ENCODE data around the gene RDH8. TPM values are rescaled to one million over a fixed set of nuclear protein-coding genes. Genes with fewer than 3 reads are reported as not detected.

Gene RDH8
- total and polyA plus RNA-seq, 2 of the 8 experiments (the other 6 are each of a cell fraction or from before 2014, with no cell fraction given), result 0.38 TPM; not detected in 1

GRCh38 chr19:10043286-10043927 lies 30.1 kb downstream of the RDH8 start:
- H4K20me1 ChIP-seq (replicated peaks in 1 of 2; ENCODE audit: control insufficient read depth in 1 of 2, insufficient read depth in 2 of 2, low read length in 2 of 2), result no peaks in the 10 kb centered on the region
- H3K27ac ChIP-seq (ENCODE audit: low read depth, low read length), result no peak overlapping the region
- H3K79me2 ChIP-seq (ENCODE audit: control insufficient read depth in 1 of 2, insufficient read depth in 2 of 2, low read length in 2 of 2), result no peaks in the 10 kb centered on the region
- POLR2A ChIA-PET (ENCODE audit: partially characterized antibody), result interaction anchor here (0.8 kb wide), 1 partner anchor 12 kb away, joined by 3 read pairs; no protein-coding TSS in a partner anchor
- no peak overlapping the region for H2BK5ac ChIP-seq (ENCODE audit: low read depth, low read length)
- H2BK12ac ChIP-seq (ENCODE audit: low read depth, low read length), result no peak overlapping the region
- WGBS, 2 experiments (ENCODE audit: extremely low coverage in 1 of 2, insufficient coverage in 1 of 2, insufficient read length in 1 of 2, insufficient replicate concordance in 2 of 2, low coverage in 1 of 2, low lambda C conversion rate in 2 of 2, missing lambda C conversion rate in 1 of 2), result 77% methylated on average over 4 of the region's 4 CpGs; no CpG with 5 or more reads in 1 of the 2 experiments
- no peak for FAIRE-seq
- no peak overlapping the region for H3K56ac ChIP-seq (replicated peaks; ENCODE audit: insufficient read length, low read depth, low read length)
- H4K8ac ChIP-seq (ENCODE audit: extremely low read depth, insufficient read depth, low read length), result no peak overlapping the region
- no peak overlapping the region for H2BK120ac ChIP-seq (replicated peaks; ENCODE audit: low read depth, low read length)
- no peak overlapping the region for H3K4me2 ChIP-seq (ENCODE audit: insufficient read depth in 1 of 2, low read depth in 2 of 2, low read length in 2 of 2)
- H3K14ac ChIP-seq (ENCODE audit: insufficient read length), result no peak overlapping the region
- H3K4ac ChIP-seq (replicated peaks; ENCODE audit: insufficient read length, low read depth, low read length), result no peak overlapping the region
- H3K4me3 ChIP-seq (ENCODE audit: extremely low read depth in 1 of 4, insufficient read depth in 2 of 4, low read depth in 3 of 4, low read length in 4 of 4), result no peak overlapping the region
- no peak overlapping the region for H3K9ac ChIP-seq (replicated peaks in 1 of 4; ENCODE audit: extremely low read depth in 1 of 4, low read depth in 3 of 4, low read length in 3 of 4)
- H3K9me3 ChIP-seq (ENCODE audit: insufficient read depth in 2 of 2, low read depth in 1 of 2, low read length in 1 of 2), result peaks cover 60 to 74% of the 10 kb centered on the region in 2 experiments
- no peak overlapping the region for H3K18ac ChIP-seq (ENCODE audit: extremely low read depth, low read length)
- no peaks in the 10 kb centered on the region for H3K36me3 ChIP-seq (ENCODE audit: control insufficient read depth in 2 of 4, insufficient read depth in 4 of 4, low read length in 3 of 4)
- no peak overlapping the region for H2AK5ac ChIP-seq (ENCODE audit: low read depth, low read length)
- H3K4me1 ChIP-seq (replicated peaks in 1 of 4; ENCODE audit: control insufficient read depth in 3 of 4, insufficient read depth in 4 of 4, low read length in 3 of 4), result no peaks in the 10 kb centered on the region
- no peaks in the 10 kb centered on the region for H3K79me1 ChIP-seq (ENCODE audit: low read depth, low read length)
- H2BK20ac ChIP-seq (ENCODE audit: low read length), result no peak overlapping the region
- CTCF ChIA-PET (ENCODE audit: partially characterized antibody), result interaction anchor here (0.8 to 2.1 kb wide), 3 partner anchors 10 to 53 kb away, joined by 3 to 7 read pairs (median 3); no protein-coding TSS in a partner anchor
- no peak for TF ChIP-seq MAFK (IDR thresholded peaks at IDR 0.05; ENCODE audit: low read depth, low read length)
- TF ChIP-seq CBX5 (IDR thresholded peaks at IDR 0.05; ENCODE audit: low read depth, low read length), result 0 out of 2 replicates have a peak, but pooled peaks have one; percentile 54
- TF ChIP-seq SP2 (IDR thresholded peaks at IDR 0.05; ENCODE audit: low read length), result no peak
- TF ChIP-seq SIRT6 (IDR thresholded peaks at IDR 0.05; ENCODE audit: low read length), result no peak
- TF ChIP-seq RXRA (IDR thresholded peaks at IDR 0.05; ENCODE audit: insufficient read depth, low read depth, low read length), result no peak
- TF ChIP-seq EP300 (IDR thresholded peaks at IDR 0.05; ENCODE audit: borderline replicate concordance in 1 of 2, low read depth in 2 of 2, low read length in 2 of 2), result no peak
- no peak for TF ChIP-seq KDM5A (IDR thresholded peaks at IDR 0.05; ENCODE audit: low read length)
- no peak for TF ChIP-seq SAP30 (IDR thresholded peaks at IDR 0.05; ENCODE audit: insufficient read depth, insufficient replicate concordance, low read length)
- no peak overlapping the region for H2AFZ ChIP-seq (ENCODE audit: low read length)
- no peak overlapping the region for H4K91ac ChIP-seq (replicated peaks; ENCODE audit: insufficient read length, low read length)
- H3K27me3 ChIP-seq (replicated peaks in 1 of 4; ENCODE audit: control insufficient read depth in 3 of 4, extremely low read depth in 1 of 4, insufficient read depth in 3 of 4, low read length in 3 of 4), result no peaks in the 10 kb centered on the region
- no peak overlapping the region for H2BK15ac ChIP-seq (ENCODE audit: low read length)
- H3K23ac ChIP-seq (ENCODE audit: insufficient read length), result no peak overlapping the region
- no peak overlapping the region for H4K5ac ChIP-seq (ENCODE audit: insufficient read length, low read depth, low read length)
- no peaks in the 10 kb centered on the region for H3K23me2 ChIP-seq (ENCODE audit: low read depth, low read length)
- no peak for DNase-seq (ENCODE audit: low read depth in 1 of 2, low spot score in 2 of 2)

Measured in H1 (cell line).